ENCODE results near the gene PSMB5. TPM values are rescaled to one million over a fixed set of nuclear protein-coding genes. Genes with fewer than 3 reads are reported as not detected.

The PSMB5 gene
- total RNA-seq, 4 donors from 2014 or later, result 8.6 to 85.1 (median 42.5) TPM

- H3K4me1 ChIP-seq, result peaks cover 11 to 68% (median 45%) of the 10 kb centered on the region in 4 donors
- in situ Hi-C loops (cut with MboI; ENCODE audit: low pct_ligation_motif_present in 1 of 4, low pct_unique_long_range_greater_than_20kb in 1 of 4, low sequenced_read_pairs in 3 of 4), result loop anchor here in 1 of 4 donors (10.0 kb wide), 1 partner anchor 84 kb away; no protein-coding TSS in a partner anchor
- no peaks in the 10 kb centered on the region for H3K36me3 ChIP-seq
- H3K9me3 ChIP-seq, result no peaks in the 10 kb centered on the region
- DNase-seq, result peak; percentile 59
- H3K27ac ChIP-seq, result peak overlapping the region; percentile 27 to 86 (median 66)
- intact Hi-C loops (cut with DNase I; ENCODE audit: low total_unique reads), result no loop called here
- 2% methylated on average over 11 of the region's 41 CpGs; no CpG with 5 or more reads in 1 of the 2 donors for WGBS, 2 donors (ENCODE audit: low coverage in 1 of 2)
- peak overlapping the region in 3 of 4 donors; percentile 48 to 67 (median 65) for H3K4me3 ChIP-seq
- TF ChIP-seq CTCF (IDR thresholded peaks at IDR 0.05) (no peak), POLR2AphosphoS5 (IDR thresholded peaks at IDR 0.05) (no peak), EP300 (IDR thresholded peaks at IDR 0.05; ENCODE audit: low read depth) (no peak), POLR2A (IDR thresholded peaks at IDR 0.05) (no peak)
- peaks cover 17% of the 10 kb centered on the region for H3K27me3 ChIP-seq
These were observed 54.0 kb downstream of the PSMB5 start for GRCh38 chr14:22980672-22981089.

GRCh38 chr14:22979748-22980392, 54.8 kb downstream of the PSMB5 start:
- H3K4me3 ChIP-seq, result peak overlapping the region in 1 of 4 donors; percentile 65
- H3K4me1 ChIP-seq, result peaks cover 11 to 68% (median 45%) of the 10 kb centered on the region in 4 donors
- in situ Hi-C loops (cut with MboI; ENCODE audit: low pct_ligation_motif_present in 1 of 4, low pct_unique_long_range_greater_than_20kb in 1 of 4, low sequenced_read_pairs in 3 of 4), result loop anchor here in 2 of 4 donors (10.0 kb wide), 1 partner anchor 85 kb away; no protein-coding TSS in a partner anchor
- no peaks in the 10 kb centered on the region for H3K36me3 ChIP-seq
- peaks cover 17% of the 10 kb centered on the region for H3K27me3 ChIP-seq
- 78 to 85% methylated on average over 3 to 8 of the region's 8 CpGs for WGBS, 2 donors (ENCODE audit: low coverage in 1 of 2)
- H3K27ac ChIP-seq, result peak overlapping the region; percentile 27 to 86 (median 66)
- no peak for TF ChIP-seq CTCF (IDR thresholded peaks at IDR 0.05)
- TF ChIP-seq POLR2A (IDR thresholded peaks at IDR 0.05), result no peak
- H3K9me3 ChIP-seq, result no peaks in the 10 kb centered on the region
- DNase-seq, result no peak
- intact Hi-C loops (cut with DNase I; ENCODE audit: low total_unique reads), result no loop called here

- no peak for DNase-seq
- Histone ChIP-seq H3K4me3 (no peak overlapping the region), H3K27ac (peak overlapping the region; percentile 27 to 74 (median 62)), H3K36me3 (no peaks in the 10 kb centered on the region), H3K4me1 (peaks cover 11 to 68% (median 45%) of the 10 kb centered on the region in 4 donors), H3K27me3 (peaks cover 17% of the 10 kb centered on the region), H3K9me3 (no peaks in the 10 kb centered on the region)
- 80% methylated on average over 5 of the region's 5 CpGs; no CpG with 5 or more reads in 1 of the 2 donors for WGBS, 2 donors (ENCODE audit: low coverage in 1 of 2)
- intact Hi-C loops (cut with DNase I; ENCODE audit: low total_unique reads) (no loop called here), in situ Hi-C loops (cut with MboI; ENCODE audit: low pct_ligation_motif_present in 1 of 4, low pct_unique_long_range_greater_than_20kb in 1 of 4, low sequenced_read_pairs in 3 of 4) (loop anchor here in 1 of 4 donors (10.0 kb wide), 1 partner anchor 86 kb away; no protein-coding TSS in a partner anchor)
- TF ChIP-seq EP300 (IDR thresholded peaks at IDR 0.05; ENCODE audit: low read depth), result no peak
- TF ChIP-seq POLR2AphosphoS5 (IDR thresholded peaks at IDR 0.05), result no peak
- TF ChIP-seq CTCF (IDR thresholded peaks at IDR 0.05), result no peak
- no peak for TF ChIP-seq POLR2A (IDR thresholded peaks at IDR 0.05)
These were observed 55.6 kb downstream of the PSMB5 start for GRCh38 chr14:22978981-22979671.

- WGBS, 2 donors (ENCODE audit: low coverage in 1 of 2), result 65 to 66% methylated on average over 2 to 3 of the region's 3 CpGs
- H3K4me3 ChIP-seq, result no peak overlapping the region
These were observed 56.2 kb downstream of the PSMB5 start for GRCh38 chr14:22978487-22978837.

More at GRCh38 chr14:22978487-22978837, 56.2 kb downstream of the PSMB5 start:
- Histone ChIP-seq H3K4me1 (peaks cover 11 to 66% (median 44%) of the 10 kb centered on the region in 4 donors), H3K36me3 (no peaks in the 10 kb centered on the region), H3K27me3 (peaks cover 17% of the 10 kb centered on the region), H3K9me3 (no peaks in the 10 kb centered on the region), H3K27ac (peak overlapping the region; percentile 47 to 74 (median 62))
- TF ChIP-seq EP300 (IDR thresholded peaks at IDR 0.05; ENCODE audit: low read depth) (no peak), POLR2AphosphoS5 (IDR thresholded peaks at IDR 0.05) (no peak), CTCF (IDR thresholded peaks at IDR 0.05) (no peak), POLR2A (IDR thresholded peaks at IDR 0.05) (no peak)
- intact Hi-C loops (cut with DNase I; ENCODE audit: low total_unique reads) (no loop called here), in situ Hi-C loops (cut with MboI; ENCODE audit: low pct_ligation_motif_present in 1 of 4, low pct_unique_long_range_greater_than_20kb in 1 of 4, low sequenced_read_pairs in 3 of 4) (loop anchor here in 1 of 4 donors (10.0 kb wide), 1 partner anchor 86 kb away; no protein-coding TSS in a partner anchor)
- no peak for DNase-seq
